HG02840 (cell line): ENCODE results near the gene KHNYN.
"Not testable (repeated sequence)": the region's sequence is repeated elsewhere in the genome, so short reads cannot be mapped to it uniquely, and the experiment has no call there.

Source experiments
- ATAC-seq: cut with Tn5 transposase; IDR thresholded peaks from one replicate; pipeline ENCODE4 v1.9.1; 2021; ENCODE audit warnings: mild to moderate bottlenecking, moderate library complexity, moderate number of reproducible peaks; ENCODE audit not compliant: unreplicated experiment, low FRiP score

KHNYN gene

DNA sequence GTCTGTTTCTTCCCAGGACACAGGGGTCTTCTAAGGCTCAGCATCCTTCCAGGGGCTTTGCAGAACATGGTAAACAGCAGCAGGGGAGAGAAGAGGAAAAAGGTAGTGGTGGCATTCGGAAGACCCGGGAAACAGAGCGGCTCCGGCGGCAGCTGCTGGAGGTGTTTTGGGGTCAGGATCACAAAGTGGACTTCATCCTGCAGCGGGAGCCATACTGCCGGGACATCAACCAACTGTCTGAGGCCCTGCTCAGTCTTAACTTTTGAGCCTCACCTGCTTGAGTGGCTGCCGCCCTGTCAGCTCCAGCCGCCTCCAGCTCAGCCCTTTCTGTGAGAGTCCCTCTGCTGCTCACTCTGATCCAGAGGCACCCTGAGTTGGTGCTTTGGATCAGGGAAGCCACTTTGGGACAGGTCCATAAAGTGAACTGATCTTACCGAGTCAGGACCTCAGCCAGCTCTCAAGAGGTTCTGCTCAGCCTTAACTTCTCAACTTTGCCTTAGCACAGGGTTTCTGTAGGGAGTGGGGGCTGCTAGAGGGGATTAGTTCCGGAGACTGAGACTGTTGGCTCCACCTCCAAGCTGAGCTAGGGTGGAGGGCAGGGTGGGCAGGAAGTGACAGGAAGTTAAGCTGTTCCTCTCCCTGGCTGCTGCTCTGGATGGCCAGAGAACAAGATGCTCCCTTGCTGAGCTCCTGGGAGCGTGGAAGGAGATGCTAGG lies 7.4 kb downstream of the KHNYN start:
- ATAC-seq, result no peak

DNA sequence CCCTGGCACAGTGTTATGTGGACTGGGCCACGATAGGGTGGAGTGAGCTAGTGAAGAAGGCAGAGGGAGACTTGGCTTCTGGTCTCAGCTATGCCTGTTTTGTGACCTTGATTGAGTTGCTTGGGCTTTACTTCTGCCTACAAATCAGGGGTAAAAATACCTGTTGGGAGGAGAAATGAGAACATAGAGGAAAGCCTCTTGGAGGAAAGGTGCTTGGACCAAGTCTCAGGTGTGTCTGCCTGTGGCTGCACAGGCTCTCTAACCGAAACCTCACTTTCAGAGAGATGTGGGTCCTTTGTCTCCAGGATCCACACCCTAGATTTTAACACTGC lies 7.9 kb downstream of the KHNYN start:
- no peak for ATAC-seq

DNA sequence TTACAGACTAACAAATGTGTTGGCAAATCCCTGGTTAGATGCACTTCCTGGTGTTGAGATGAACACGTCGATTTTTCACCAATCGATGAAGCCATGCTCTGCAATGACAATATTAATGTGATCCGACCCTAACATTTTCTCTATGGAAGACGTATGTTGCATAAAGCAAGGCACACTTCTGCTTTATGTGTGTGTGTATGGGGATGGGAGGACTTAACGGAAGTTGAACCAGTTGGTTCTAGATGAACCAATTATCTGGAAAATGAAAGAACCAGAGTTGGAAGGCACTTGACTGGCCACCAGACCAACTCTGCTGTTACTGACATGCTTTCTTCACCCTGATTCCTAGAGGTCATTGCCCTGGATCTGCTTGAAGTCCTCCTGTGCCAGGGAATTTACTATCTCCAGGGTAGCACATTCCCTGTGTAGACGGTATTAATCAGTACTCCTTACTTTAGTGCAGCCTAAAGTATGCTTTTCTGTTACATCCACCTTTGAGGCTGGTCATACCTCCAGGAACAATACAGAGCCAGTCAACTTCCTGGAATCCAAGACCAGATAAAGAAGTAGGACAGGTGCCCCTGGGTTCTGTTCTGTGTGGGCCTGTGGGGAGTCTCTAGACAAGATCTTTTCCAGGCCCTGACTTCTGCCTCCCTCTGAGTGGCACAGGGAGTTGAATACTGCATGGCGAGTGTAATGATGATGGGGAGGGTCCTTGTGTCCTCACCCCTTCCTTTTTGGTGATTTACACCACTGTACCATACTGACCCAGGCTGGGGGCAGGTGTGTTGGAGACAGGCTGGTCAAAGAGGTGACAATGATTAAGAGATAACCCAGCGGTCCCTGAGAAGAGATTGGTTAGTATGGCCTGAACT lies 8.7 kb downstream of the KHNYN start:
- ATAC-seq, result no peak

DNA sequence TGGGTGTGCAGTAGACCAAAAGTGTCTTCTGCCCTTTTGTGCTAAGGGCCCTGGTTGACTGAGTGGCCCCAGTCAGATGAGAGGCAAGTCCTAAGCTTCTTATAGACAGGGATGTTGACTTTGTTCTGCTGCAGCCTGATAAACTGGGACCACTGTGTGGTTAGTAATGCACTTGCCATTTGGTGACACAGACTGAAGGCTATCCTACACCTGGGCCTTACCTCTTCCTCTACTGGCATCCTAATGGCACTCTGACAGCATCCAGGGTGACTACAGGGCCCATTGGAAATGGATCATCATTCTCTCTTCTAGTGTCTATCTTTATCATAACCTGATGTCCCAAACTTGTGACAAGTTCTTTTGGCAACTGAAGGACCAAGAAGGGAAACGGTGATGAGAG lies 9.5 kb downstream of the KHNYN start:
- ATAC-seq, result no peak

DNA sequence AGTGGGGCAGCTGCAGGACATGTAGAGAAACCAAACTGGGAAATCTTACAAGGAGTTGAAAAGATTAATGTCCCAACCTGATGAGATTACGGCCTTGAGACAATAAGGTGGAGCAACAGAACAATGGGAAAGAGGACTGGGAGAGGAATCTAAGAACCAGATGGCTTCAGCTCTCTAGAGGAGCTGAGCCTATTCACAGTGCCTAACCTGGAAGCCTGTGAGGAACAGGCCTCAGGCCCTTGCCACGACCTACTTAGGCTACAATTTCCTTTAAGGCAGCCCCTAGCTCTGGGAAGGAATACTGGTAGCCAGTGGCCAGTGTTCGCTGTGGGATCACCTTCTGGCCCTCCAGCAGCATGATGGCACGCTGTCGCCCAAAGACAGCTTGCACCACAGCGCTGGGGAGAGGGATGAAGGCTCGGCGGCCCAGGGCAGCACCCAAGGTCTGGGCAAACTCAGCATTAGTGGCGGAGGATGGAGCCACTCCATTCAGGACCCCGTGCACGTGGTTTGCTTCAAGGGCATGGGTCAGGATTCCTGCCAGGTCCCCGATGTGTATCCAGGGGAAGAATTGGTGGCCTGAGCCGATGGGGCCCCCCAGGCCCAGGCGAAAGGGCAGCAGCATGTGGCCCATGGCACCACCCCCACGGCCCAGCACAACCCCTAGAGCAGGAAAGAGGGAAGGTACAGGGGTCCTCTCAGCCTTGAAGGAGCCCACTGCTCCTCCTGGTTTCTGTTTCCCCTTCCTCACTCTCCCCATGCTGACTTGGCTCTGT lies 10.3 kb downstream of the KHNYN start:
- no peak for ATAC-seq

DNA sequence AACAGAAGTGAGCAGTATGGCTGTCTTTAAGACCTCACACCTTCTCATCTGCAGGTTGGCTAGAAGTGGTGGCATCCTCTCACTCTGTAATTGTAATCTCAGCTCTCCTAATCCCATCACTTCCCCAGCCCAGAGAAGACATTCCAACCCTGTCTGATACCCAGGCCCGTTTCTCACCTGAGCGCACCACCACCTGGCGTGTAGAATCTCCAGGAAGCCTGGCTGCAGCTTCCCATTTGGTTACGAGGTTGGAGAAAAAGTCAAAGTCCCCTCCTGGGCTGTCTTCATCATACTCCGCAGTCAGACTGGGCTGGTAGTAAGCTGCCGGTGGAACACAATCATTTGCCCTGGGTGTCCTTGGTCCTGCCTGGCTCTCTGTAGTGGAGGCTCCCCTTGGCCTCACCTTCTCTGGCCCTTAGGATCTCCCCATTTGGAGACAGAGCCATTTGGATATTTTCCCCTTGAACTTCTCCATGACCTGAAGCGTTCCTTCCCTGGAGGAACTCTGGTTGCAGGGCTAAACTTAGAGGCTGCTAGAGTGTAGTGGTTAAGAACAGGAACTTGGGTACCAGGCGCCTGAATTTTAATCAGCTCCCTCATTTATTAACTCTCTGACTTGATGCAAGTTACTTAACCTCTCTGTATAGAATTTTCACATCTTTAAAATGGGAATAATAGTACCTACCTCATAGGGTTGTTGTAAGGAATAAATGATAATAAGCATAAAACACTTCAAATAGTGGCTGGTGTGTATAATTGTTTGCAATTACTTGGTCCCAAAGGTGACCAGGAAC lies 11.0 kb downstream of the KHNYN start:
- ATAC-seq, result no peak

DNA sequence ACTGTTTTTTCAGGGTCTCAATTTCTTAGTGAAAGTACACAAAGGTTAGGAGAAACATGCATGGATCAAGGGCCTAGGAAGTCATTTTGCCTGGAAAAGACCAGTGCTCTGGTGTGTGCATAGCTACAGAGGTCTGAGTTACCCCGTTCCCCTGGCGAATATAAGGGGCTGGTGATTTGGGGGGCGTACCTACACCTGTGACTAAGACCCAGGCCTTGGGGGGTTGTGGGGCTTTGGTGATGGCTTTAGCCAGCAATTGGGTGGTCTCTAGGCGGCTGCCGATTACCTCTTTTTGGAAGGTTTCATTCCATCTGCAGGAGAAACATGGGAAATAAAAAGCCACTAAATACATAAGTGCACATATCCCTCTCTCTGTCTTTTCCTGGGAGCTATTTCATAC lies 11.7 kb downstream of the KHNYN start:
- no peak for ATAC-seq

DNA sequence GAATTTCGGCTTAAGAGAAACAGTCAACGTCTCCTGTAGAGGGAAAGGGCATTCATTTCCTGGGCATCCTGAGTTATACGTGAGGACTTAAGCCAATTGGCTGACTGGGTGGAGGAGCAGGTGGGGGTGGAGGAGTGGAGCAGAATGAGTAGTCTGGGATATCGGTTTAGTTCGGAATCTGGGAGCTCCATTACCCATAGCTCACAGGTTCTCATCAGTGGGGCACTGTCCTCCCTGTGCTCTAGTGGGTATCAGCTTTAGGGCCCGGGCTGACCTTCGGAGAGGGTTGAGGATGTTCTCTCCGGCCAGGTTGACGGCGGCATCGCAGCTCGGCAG lies 12.1 kb downstream of the KHNYN start:
- ATAC-seq, result no peak

DNA sequence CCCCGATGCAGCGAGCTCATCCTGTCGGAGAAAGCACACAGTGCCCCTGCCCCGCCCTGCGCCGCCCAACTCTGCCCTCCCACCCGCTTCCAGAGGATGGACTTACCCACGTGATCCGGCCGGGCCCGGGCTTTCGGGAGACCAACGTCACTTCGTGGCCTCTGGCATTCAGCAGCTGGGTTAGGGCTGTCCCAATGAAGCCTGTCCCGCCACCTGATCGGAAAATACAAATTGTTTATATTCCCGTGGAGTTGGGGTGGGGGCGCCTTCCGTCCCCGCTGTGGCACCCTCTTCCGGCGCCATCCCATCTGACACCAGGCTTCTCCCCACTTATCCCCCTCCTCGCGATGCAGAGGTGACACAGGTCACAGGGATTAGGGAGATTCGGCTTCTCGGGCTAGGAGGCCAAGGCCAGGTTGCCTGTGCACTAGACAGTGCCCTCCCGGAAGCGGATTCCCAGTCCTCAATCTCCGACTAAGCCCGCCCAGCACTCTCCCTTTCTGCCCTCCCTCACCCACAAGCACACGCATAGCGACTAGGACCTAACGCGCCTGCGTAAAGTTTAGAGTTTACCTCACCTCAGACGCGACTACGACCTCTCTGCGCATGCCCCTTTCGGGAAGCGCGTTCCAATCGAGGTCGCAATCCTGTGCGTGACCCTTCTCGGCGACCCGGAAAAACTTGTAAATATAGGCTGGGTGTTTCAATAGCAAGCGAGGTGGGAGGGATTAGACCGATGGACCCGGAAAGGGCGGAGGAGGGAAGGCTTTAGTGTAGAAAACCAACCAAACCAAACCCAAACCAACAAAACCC lies 12.7 kb downstream of the KHNYN start, which contains the start of gene SDR39U1:
TSS of gene SDR39U1 (minus strand) at position 537 of the 813 bp plus-strand sequence. CDS start at position 530, 7 bp downstream.
- peak; percentile 95 for ATAC-seq

DNA sequence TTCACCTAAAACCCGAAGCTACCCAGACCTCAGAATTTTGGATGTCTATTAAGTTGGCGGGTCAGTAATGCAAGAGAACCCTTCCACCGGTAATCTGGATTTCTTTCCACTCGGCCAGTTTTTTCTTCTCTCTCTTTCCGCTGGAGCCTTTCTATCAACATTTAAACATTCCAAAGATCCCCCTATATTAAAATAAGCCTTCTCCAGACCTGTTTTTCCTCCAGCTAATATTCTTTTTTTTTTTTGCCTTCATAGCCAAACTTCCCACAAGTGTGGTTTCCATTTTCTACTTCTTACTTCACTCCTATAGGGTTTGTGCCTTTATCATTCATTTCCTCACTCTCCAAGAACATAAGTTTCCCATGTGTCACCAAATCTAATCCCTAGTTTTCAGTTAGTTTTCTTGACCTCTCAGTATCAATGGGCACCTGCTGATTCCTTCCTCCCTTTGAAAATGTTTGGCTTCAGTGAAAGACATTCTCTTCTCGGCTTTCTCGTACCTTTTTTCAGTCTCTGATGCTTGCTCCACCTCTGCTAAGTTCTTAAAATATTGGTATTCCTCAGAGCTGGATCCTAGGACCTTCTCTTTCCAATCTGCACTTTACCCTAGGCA lies 13.4 kb downstream of the KHNYN start:
- no peak for ATAC-seq

DNA sequence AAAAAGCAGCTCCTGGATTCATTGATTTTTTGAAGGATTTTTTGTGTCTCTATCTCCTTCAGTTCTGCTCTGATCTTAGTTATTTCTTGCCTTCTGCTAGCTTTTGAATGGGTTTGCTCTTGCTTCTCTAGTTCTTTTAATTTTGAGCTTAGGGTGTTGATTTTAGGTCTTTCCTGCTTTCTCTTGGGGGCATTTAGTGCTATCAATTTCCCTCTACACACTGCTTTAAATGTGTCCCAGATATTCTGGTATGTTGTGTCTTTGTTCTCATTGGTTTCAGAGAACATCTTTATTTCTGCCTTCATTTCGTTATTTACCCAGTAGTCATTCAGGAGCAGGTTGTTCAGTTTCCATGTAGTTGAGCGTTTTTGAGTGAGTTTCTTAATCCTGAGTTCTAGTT lies 21.1 kb downstream of the KHNYN start:
- ATAC-seq, result not testable (repeated sequence)

DNA sequence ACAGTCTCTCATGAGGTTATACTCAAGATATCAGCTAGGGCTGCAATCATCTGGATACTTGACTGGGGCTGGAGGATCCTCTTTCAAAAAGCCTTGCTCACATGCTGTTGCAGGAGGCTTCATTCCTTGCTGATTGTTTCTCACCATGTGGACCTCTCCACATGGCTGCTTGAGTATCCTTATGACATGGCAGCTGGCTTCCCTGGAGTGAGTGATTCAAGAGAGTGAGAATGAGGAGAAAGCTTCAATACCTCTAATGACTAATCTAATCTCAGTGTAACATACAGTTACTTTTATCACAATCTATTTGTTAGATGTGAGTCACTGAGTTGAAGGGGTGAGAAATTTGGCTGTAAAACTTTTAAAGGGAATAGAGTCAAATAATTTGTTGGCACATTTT lies 27.2 kb downstream of the KHNYN start:
- ATAC-seq, result no peak

DNA sequence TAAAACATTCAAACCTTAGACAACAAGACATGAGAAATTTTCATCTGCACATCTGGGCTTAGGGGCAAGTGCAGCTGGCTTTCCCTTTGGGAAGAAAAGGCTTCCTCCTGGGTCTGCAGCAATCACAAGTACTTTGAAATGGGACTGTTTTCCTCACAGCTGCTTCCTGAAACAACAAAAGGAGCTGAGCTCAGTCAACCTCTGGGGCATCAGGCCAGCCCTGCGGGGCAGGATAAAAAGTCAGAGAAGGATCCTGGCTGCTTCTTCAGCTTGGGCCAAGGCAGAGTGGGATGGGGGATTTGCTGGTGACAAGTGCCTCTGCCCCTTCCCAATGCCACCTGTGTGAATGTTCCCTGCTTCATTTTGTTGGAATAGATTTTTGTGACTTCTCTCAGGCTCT lies 29.0 kb downstream of the KHNYN start:
- no peak for ATAC-seq

DNA sequence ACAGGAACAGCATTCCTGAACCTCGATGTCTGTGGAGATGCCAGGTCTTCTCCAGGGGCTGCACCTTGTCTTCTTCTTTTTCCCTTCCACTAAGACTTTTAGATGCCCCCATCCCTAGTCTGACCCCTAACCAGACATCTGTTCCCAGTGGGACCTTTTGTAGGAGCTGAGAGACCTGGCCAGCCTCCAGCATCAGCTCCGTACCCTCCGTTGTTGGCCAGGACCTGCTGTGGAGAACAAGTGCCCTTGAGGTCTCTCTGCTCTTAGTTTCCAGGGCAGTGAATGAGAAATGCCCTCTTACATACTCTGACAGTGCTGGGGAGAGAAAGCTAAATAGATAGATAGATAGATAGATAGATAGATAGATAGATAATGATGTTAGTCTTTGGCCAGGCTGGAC lies 29.6 kb downstream of the KHNYN start:
- no peak for ATAC-seq

DNA sequence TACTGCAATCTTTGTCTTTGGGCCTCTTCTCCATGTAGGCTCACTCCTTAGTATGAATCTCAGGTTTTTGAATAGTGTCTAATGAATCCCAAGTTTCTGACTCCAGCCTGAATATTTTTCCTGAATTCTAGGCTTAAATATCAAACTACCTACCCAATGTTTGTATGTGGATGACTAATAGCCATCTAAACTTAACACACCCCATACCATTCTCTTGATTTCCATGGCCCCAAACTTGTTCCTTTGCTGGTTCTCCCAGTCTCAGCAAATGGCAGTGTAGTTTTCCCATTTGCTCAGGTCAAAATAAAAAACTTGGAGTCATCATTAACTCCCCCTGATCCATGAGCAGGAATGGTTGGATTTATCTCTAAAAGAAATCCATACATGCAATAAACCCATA lies 31.6 kb downstream of the KHNYN start:
- ATAC-seq, result no peak

DNA sequence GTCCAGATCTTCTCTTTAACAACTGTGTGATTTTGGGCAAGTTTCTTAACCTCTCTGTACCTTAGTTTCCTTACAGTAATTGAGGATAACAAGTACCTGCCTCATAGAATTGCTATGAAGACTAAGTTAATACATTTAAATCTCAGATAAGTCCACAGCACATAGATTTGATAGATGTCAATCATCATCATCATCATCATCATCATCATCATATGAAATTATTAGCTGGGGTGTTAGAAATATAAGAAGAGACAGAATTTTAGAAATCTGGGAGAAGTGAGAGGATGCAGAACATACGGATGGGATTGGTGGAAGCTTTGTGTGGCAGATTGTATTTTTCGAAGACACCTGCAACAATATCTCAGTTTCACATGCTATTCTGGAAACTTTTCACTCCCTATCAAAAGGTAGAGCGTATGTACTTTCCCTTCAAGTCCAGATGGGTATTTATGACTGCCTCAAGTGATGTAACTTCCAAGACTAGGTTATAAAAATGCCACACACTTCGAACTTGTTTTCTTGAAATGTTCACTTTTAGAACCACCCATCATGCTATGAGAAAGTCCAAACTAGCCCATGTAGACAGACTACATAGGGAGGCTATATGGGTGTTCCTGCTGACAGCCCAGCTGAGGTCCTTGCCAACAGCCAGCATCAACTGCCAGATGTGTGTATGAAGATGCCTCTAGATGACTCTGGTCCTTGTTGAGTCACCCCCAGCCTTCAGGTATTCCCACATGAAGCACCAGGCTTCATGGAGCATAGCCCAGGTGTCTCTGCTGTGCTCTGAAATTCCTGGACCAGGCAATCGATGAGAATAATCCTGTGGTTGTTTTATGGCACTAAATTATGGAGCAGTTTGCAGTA lies 33.5 kb downstream of the KHNYN start:
- no peak for ATAC-seq

DNA sequence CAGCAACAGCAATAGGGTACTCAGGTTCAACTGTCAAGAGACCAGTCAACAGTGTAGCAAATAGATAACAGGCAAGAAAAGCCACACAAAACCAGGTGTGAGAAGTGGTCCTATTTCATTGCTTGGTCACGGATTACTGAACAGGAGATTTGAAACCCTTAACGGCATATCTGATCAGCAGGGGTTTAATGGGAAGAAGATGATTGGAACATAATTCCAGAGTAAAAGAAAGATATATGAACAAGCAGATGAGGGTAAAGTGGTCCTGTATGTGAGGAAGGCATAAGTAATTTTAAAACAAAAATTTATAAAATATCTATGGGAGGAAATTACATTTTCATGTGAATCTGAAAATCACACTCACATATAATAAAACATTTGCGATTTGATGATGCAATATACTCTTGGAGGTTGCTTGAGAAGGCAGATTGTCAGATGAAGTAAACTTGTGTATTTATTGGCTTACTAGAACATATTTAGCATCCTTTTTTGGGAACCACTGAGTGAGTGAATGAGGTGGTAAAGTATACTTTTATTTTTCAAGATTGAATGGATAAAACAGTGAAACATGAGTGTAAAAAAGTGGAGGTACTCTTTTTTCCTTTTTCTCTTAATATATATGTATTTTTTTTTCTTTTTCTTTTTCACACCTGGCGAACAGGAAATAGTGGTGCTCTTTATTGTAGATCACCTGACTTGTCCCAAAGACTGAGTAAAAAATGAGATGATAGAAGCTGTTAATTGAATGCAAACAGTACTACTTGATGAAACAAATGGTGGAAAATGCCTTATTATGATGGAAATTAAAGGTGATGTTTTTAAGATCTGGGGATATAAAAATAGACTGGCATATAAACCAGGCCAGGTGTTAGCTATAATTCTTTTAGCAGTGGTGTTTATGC lies 34.4 kb downstream of the KHNYN start:
- ATAC-seq, result no peak
